ENCODE measurements around the gene ATF3. TPM values are rescaled to one million over a fixed set of nuclear protein-coding genes. Genes with fewer than 3 reads are reported as not detected.

ATF3 gene
- polyA plus RNA-seq, 3 donors: 10.4 to 227 (median 13.3) TPM

- H3K9me3 ChIP-seq (replicated peaks in 1 of 2; ENCODE audit: control insufficient read depth in 1 of 2, insufficient read depth in 1 of 2, low read length in 2 of 2): no peaks in the 10 kb centered on the region
- no peaks in the 10 kb centered on the region for H4K20me1 ChIP-seq (ENCODE audit: insufficient read depth, low read length)
- no peaks in the 10 kb centered on the region for H3K27me3 ChIP-seq (ENCODE audit: control insufficient read depth in 2 of 2, insufficient read depth in 2 of 2, low read length in 2 of 2)
- intact Hi-C loops (cut with micrococcal nuclease): no loop called here
- Mint-ChIP-seq H3K27me3 (ENCODE audit: low read depth in 3 of 3) (peaks cover 8 to 11% (median 8%) of the 10 kb centered on the region in 3 donors), H3K9me3 (no peaks in the 10 kb centered on the region), H3K27ac (peak overlapping the region in 1 of 7 donors; percentile 62), H3K36me3 (peaks cover 1 to 7% of the 10 kb centered on the region in 2 donors), H3K4me3 (no peak overlapping the region), H3K4me1 (peaks cover 8% of the 10 kb centered on the region)
- H3K9ac ChIP-seq (ENCODE audit: insufficient read depth, low read length, poor library complexity, severe bottlenecking): no peak overlapping the region
- no peaks in the 10 kb centered on the region for H3K79me2 ChIP-seq (ENCODE audit: insufficient read depth, low read length)
- no peaks in the 10 kb centered on the region for H3K36me3 ChIP-seq (replicated peaks in 1 of 2; ENCODE audit: control insufficient read depth in 1 of 2, insufficient read depth in 2 of 2, low read length in 2 of 2)
- H3K4me3 ChIP-seq (replicated peaks in 1 of 3; ENCODE audit: low read depth in 2 of 3, low read length in 3 of 3): no peak overlapping the region
- H3K27ac ChIP-seq (ENCODE audit: low read depth in 1 of 2, low read length in 2 of 2): no peak overlapping the region
- whole genome bisulfite sequencing (ENCODE audit: insufficient coverage): 97% methylated on average over 13 of the region's 18 CpGs
- TF ChIP-seq CTCF (IDR thresholded peaks at IDR 0.05): no peak
- no peak for DNase-seq
- peaks cover 0 to 6% of the 10 kb centered on the region in 2 donors for H3K4me1 ChIP-seq (ENCODE audit: control insufficient read depth in 1 of 2, insufficient read depth in 2 of 2, low read length in 2 of 2)
- H2AFZ ChIP-seq (ENCODE audit: insufficient read depth, low read depth, low read length, poor library complexity, severe bottlenecking): no peak overlapping the region
- no peak overlapping the region for H3K4me2 ChIP-seq (replicated peaks; ENCODE audit: extremely low read depth, low read length, poor library complexity, severe bottlenecking)
Measured at GRCh38 chr1:212624976-212625501, 16.5 kb downstream of the ATF3 start.

GRCh38 chr1:212625781-212626450 is 17.4 kb downstream of the ATF3 start:
- peak overlapping the region in 2 of 7 donors; percentile 17 to 20 for H3K27ac Mint-ChIP-seq
- DNase-seq: no peak
- H2AFZ ChIP-seq (ENCODE audit: insufficient read depth, low read depth, low read length, poor library complexity, severe bottlenecking): no peak overlapping the region
- no peaks in the 10 kb centered on the region for H3K79me2 ChIP-seq (ENCODE audit: insufficient read depth, low read length)
- intact Hi-C loops (cut with micrococcal nuclease): no loop called here
- peaks cover 0 to 2% of the 10 kb centered on the region in 2 donors for H3K36me3 Mint-ChIP-seq
- no peaks in the 10 kb centered on the region for H3K9me3 ChIP-seq (replicated peaks in 1 of 2; ENCODE audit: control insufficient read depth in 1 of 2, insufficient read depth in 1 of 2, low read length in 2 of 2)
- no peaks in the 10 kb centered on the region for H3K27me3 ChIP-seq (ENCODE audit: control insufficient read depth in 2 of 2, insufficient read depth in 2 of 2, low read length in 2 of 2)
- H4K20me1 ChIP-seq (ENCODE audit: insufficient read depth, low read length): no peaks in the 10 kb centered on the region
- WGBS (ENCODE audit: insufficient coverage): 95% methylated on average over 15 of the region's 19 CpGs
- no peak overlapping the region for H3K9ac ChIP-seq (ENCODE audit: insufficient read depth, low read length, poor library complexity, severe bottlenecking)
- no peaks in the 10 kb centered on the region for H3K36me3 ChIP-seq (replicated peaks in 1 of 2; ENCODE audit: control insufficient read depth in 1 of 2, insufficient read depth in 2 of 2, low read length in 2 of 2)
- H3K27me3 Mint-ChIP-seq (ENCODE audit: low read depth in 3 of 3): peaks cover 8 to 11% (median 8%) of the 10 kb centered on the region in 3 donors
- no peak overlapping the region for H3K27ac ChIP-seq (ENCODE audit: low read depth in 1 of 2, low read length in 2 of 2)
- no peaks in the 10 kb centered on the region for H3K9me3 Mint-ChIP-seq
- H3K4me3 Mint-ChIP-seq: no peak overlapping the region
- H3K4me1 ChIP-seq (ENCODE audit: control insufficient read depth in 1 of 2, insufficient read depth in 2 of 2, low read length in 2 of 2): peaks cover 7 to 15% of the 10 kb centered on the region in 2 donors
- H3K4me2 ChIP-seq (replicated peaks; ENCODE audit: extremely low read depth, low read length, poor library complexity, severe bottlenecking): no peak overlapping the region
- no peak overlapping the region for H3K4me3 ChIP-seq (replicated peaks in 1 of 3; ENCODE audit: low read depth in 2 of 3, low read length in 3 of 3)
- H3K4me1 Mint-ChIP-seq: peaks cover 8% of the 10 kb centered on the region
- TF ChIP-seq CTCF (IDR thresholded peaks at IDR 0.05): no peak
